HFFc6 (cell line): ENCODE results near the gene DDX10. TPM values are rescaled to one million over a fixed set of nuclear protein-coding genes. Genes with fewer than 3 reads are reported as not detected.
A peak's percentile ranks its signal among the peaks of the same experiment; 100 is the strongest.

Experiments used
- DNase-seq: peaks from one replicate; pipeline ENCODE4 v3.0.0-alpha.2; 2018
- H3K27ac Mint-ChIP-seq: 2 replicates; pipeline ENCODE4 v1.8.0; 2020; ENCODE audit warnings: mild to moderate bottlenecking, mixed read lengths
- H3K27me3 Mint-ChIP-seq: 2 replicates; pipeline ENCODE4 v1.8.0; 2021; ENCODE audit warnings: mild to moderate bottlenecking, moderate library complexity, mixed read lengths; ENCODE audit not compliant: insufficient read depth
- H3K36me3 Mint-ChIP-seq: 2 replicates; pipeline ENCODE4 v1.8.0; 2021; ENCODE audit warnings: low read depth, mixed read lengths
- H3K4me1 Mint-ChIP-seq: 2 replicates; pipeline ENCODE4 v1.8.0; 2020; ENCODE audit warnings: low read depth, mixed read lengths
- H3K4me3 Mint-ChIP-seq: 2 replicates; pipeline ENCODE4 v1.8.0; 2020; ENCODE audit warnings: mild to moderate bottlenecking, moderate library complexity, mixed read lengths
- H3K9me3 Mint-ChIP-seq: 2 replicates; pipeline ENCODE4 v1.8.0; 2020; ENCODE audit warnings: mild to moderate bottlenecking, mixed read lengths
- CTCF ChIP-seq: fragments of 200-600 bp; sonication (generic); IDR thresholded peaks from 2 replicates; pipeline ENCODE4 v1.5.0; 2021; ENCODE audit warnings: antibody characterized with exemption, mild to moderate bottlenecking
- total RNA-seq, 6 experiments: library from RNA; stranded (reverse); fragmentation: NEBNext Ultra II Directional; extraction: Animal tissue kit (Norgen Biotek cat#: 25700); gene quantifications; 2 replicates in 1 of 6; 3 replicates in 5 of 6; pipeline ENCODE4 v1.2.3, GENCODE V29; 2021

The DDX10 gene
- total RNA-seq, 6 experiments from 2014 or later = 24.5 to 45.5 (median 33.5) TPM

- Mint-ChIP-seq H3K4me1 (peaks cover 43% of the 10 kb centered on the region), H3K27ac (peak overlapping the region; percentile 60), H3K4me3 (no peak overlapping the region), H3K36me3 (peaks cover 14% of the 10 kb centered on the region), H3K27me3 (peaks cover 3% of the 10 kb centered on the region), H3K9me3 (peaks cover 11% of the 10 kb centered on the region; the same call in 1 of the 2 replicates)
- TF ChIP-seq CTCF = no peak
- peak; percentile 79 for DNase-seq
Measured at GRCh38 chr11:108965306-108966001, 300.6 kb downstream of the DDX10 start.

GRCh38 chr11:108966206-108966605 lies 301.3 kb downstream of the DDX10 start:
- Mint-ChIP-seq H3K36me3 (peaks cover 11% of the 10 kb centered on the region), H3K9me3 (peaks cover 7% of the 10 kb centered on the region; the same call in 1 of the 2 replicates), H3K27ac (peak overlapping the region; percentile 60; the same call in 1 of the 2 replicates), H3K4me3 (no peak overlapping the region), H3K27me3 (peaks cover 3% of the 10 kb centered on the region), H3K4me1 (peaks cover 36% of the 10 kb centered on the region)
- no peak for DNase-seq
- TF ChIP-seq CTCF = no peak

- Mint-ChIP-seq H3K27ac (no peak overlapping the region; the same call in 1 of the 2 replicates), H3K36me3 (peaks cover 4% of the 10 kb centered on the region), H3K4me3 (no peak overlapping the region), H3K4me1 (peaks cover 33% of the 10 kb centered on the region), H3K27me3 (peaks cover 3% of the 10 kb centered on the region), H3K9me3 (0 out of 2 replicates have a peak, but pooled peaks cover 3% of the 10 kb centered on the region)
- DNase-seq = no peak
- TF ChIP-seq CTCF = no peak
Measured at GRCh38 chr11:108966978-108967377, 302.1 kb downstream of the DDX10 start.

GRCh38 chr11:108967571-108967970 lies 302.7 kb downstream of the DDX10 start:
- H3K36me3 Mint-ChIP-seq = peaks cover 5% of the 10 kb centered on the region
- peak overlapping the region; percentile 47 for H3K27ac Mint-ChIP-seq
- peaks cover 3% of the 10 kb centered on the region for H3K27me3 Mint-ChIP-seq
- H3K9me3 Mint-ChIP-seq = 0 out of 2 replicates have a peak, but pooled peaks cover 3% of the 10 kb centered on the region
- peak; percentile 24 for DNase-seq
- H3K4me3 Mint-ChIP-seq = no peak overlapping the region
- H3K4me1 Mint-ChIP-seq = peaks cover 39% of the 10 kb centered on the region
- TF ChIP-seq CTCF = no peak

GRCh38 chr11:108970221-108970991 lies 305.5 kb downstream of the DDX10 start:
- Mint-ChIP-seq H3K27ac (no peak overlapping the region), H3K27me3 (peaks cover 4% of the 10 kb centered on the region), H3K9me3 (0 out of 2 replicates have a peak, but pooled peaks cover 3% of the 10 kb centered on the region), H3K4me1 (peaks cover 63% of the 10 kb centered on the region), H3K36me3 (peaks cover 5% of the 10 kb centered on the region; the same call in 1 of the 2 replicates), H3K4me3 (no peak overlapping the region)
- DNase-seq = no peak
- TF ChIP-seq CTCF = no peak
